Adipose tissue (tissue), 3 donors: ENCODE measurements around the gene IARS2. TPM values are rescaled to one million over a fixed set of nuclear protein-coding genes. Genes with fewer than 3 reads are reported as not detected.
"Not testable (repeated sequence)": the region's sequence is repeated elsewhere in the genome, so short reads cannot be mapped to it uniquely, and the experiment has no call there.

ENCODE experiments used
- H3K27ac ChIP-seq: one replicate; pipeline ENCODE4 v1.5.1; 2013; ENCODE audit warnings: low read depth, low read length
- WGBS, 3 donors: extraction: QIAGEN DNeasy Blood & Tissue Kit; methylation state at CpG; one replicate each; pipeline ENCODE4 v1.1.7; 2013; 5-methylcytosine and 5-hydroxymethylcytosine counted together
- polyA plus RNA-seq, 3 donors: library from polyadenylated mRNA; stranded (reverse); fragments of 200-250 nt; gene quantifications; one replicate each; pipeline ENCODE4 v1.2.3, GENCODE V29; 2013
- donor health status: healthy with polysubstance abuse.
- donor health status: Bipolar disorder and iron deficiency.
- donor health status: healthy.

Gene IARS2
- polyA plus RNA-seq, result 10 to 100 TPM; 23.3 to 70.9 (median 39.8) TPM

DNA sequence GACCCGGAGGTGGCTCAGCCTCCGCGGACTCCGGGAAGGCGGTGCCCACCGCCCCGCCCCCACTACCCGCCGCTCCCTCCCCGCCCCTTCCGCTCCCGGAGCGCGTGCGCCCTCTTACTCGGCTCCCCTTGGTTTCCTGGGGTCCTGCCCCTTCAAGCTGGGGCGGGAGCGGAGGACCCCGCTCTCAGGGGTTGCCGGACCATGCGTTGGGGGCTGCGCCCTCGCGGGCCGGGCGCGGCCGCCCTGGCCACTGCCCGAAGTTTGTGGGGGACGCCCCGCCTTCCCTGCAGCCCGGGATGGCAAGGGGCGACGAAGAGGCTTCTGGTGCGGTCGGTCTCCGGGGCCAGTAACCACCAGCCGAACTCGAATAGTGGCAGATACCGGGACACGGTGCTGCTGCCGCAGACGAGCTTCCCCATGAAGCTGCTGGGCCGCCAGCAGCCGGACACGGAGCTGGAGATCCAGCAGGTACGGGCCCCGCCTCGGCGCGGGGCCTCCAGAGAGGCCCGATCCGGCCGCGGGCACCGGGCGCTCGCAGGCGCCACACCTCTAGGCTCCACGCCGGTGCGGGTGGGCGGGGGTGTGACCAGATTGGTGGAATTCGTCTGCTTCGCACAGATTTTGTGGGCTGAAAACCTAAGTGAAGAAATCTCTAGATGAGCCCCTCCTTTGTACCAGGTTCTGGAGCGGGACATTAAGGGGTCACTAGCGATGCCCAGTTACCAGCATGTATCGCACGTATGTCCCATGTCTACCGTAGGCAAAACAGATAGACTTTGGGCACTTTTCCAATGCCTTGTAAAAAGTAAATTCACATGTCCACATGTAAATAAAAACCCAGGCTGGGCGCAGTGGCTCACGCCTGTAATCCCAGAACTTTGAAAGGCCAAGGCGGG is at the start of gene IARS2:
Gene IARS2 (plus strand): TSS at position 117 of the 896 bp plus-strand sequence. CDS start 85 bp downstream, at position 202.
- H3K27ac ChIP-seq, result peak within 1 kb of the TSS; percentile 3
- WGBS, 3 donors, result 1 to 2% (median 2%) methylated on average over 56 to 73 of the region's 73 CpGs

DNA sequence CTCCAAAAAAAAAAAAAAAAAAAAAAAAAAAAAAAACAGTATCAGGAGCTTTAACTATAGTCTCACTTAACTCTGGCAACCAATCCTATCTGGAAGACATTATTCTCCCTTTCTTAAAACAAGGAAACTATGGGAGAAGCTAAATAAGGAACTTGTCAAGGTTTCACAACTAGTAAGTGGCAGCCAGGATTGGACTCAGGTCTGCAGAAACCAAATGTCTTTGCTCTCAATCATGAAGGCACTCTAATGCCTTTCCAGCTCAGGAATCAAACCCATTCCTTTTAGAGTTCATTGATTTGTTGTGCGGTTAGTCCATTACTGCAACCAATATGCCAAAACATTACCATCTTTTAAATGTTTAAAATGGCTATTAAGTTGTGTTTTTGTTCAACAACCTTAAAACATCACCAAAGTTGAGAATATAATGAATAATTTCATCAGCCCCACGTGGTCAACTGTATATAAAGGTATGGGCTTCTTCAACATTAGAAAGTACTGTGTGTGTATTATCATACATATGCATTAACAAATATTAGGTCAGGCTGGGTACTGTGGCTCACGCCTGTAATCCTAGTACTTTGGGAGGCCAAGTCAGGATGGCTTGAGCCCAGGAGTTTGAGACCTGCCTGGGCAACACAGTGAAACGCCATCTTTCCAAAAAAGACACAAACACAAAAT is 49.1 kb upstream of the IARS2 start:
- 57 to 79% (median 77%) methylated on average over 4 of the region's 4 CpGs for WGBS, 3 donors
- no peak overlapping the region for H3K27ac ChIP-seq

- no peak overlapping the region for H3K27ac ChIP-seq
- 12 to 32% (median 25%) methylated on average over 17 of the region's 17 CpGs for WGBS, 3 donors
These were observed 48.4 kb upstream of the IARS2 start for GRCh38 chr1:220045356-220046051.

- WGBS, 3 donors, result 0% methylated on average over 63 to 71 of the region's 71 CpGs
These were observed 47.6 kb upstream of the IARS2 start, which contains the start of gene EPRS1 for GRCh38 chr1:220046052-220046930. Gene EPRS1 (minus strand): TSS chr1:220046505. CDS start chr1:220046388, 117 bp downstream.

DNA sequence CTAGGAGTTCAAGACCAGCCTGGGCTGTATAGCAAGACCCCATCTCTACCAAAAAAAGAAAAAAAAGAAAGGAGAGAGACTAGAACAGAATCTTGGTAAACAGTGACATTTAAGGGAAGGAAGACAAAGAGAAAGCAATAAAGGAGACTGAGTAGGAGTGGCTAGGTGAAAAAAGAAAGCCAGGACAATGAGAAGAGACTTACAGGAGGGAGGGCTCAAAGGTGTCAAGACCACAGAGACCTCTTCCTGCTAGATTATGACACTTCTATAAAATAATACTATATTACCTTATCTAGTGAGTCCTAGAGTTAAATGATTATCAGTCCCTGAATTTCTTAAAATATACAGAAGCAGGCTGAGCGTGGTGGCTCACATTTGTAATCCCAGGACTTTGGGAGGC is 37.6 kb upstream of the IARS2 start:
- 90 to 98% (median 97%) methylated on average over 1 of the region's 1 CpG for WGBS, 3 donors
- H3K27ac ChIP-seq, result no peak overlapping the region

More at GRCh38 chr1:220046052-220046930, 47.6 kb upstream of the IARS2 start, which contains the start of gene EPRS1:
- no peak within 1 kb of the TSS for H3K27ac ChIP-seq

DNA sequence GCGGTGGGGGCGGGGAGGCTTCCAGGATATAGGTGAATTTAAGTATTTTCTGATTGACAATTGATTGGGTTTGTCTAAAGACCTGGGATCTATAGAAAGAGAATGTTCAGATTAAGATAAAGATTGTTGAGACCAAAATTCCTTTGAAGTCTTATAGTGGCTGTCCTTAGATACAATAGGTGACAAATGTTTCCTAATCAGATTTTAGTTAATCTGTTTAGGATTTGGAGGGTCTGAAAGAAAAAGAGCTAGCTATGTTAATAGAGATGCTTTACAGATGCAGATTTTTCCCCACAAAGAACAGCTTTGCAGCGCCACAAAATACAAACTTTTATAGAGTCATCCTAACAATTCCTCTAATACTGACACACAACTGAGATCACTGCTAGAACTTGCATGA is 33.1 kb upstream of the IARS2 start:
- no peak overlapping the region for H3K27ac ChIP-seq
- 91 to 95% (median 95%) methylated on average over 3 of the region's 3 CpGs for WGBS, 3 donors

DNA sequence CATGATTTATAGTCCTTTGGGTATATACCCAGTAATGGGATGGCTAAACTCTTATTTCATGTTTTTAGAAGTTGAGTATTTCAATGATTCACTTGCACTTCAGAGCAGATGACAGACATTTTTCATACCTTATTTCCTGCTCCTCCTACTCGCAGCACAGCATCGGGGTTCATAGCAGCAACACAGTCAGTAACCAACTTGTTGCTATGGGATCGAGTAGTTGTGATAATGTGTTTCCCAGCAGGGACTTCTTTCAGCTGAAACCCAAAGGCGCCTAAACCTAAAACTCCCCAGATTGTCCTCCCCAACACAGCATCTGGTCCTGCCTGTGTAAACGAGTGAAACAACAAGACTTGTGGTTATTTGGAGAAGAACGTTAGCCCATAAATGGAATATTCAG is 31.3 kb upstream of the IARS2 start:
- H3K27ac ChIP-seq, result no peak overlapping the region
- 95 to 98% (median 96%) methylated on average over 6 of the region's 6 CpGs for WGBS, 3 donors

DNA sequence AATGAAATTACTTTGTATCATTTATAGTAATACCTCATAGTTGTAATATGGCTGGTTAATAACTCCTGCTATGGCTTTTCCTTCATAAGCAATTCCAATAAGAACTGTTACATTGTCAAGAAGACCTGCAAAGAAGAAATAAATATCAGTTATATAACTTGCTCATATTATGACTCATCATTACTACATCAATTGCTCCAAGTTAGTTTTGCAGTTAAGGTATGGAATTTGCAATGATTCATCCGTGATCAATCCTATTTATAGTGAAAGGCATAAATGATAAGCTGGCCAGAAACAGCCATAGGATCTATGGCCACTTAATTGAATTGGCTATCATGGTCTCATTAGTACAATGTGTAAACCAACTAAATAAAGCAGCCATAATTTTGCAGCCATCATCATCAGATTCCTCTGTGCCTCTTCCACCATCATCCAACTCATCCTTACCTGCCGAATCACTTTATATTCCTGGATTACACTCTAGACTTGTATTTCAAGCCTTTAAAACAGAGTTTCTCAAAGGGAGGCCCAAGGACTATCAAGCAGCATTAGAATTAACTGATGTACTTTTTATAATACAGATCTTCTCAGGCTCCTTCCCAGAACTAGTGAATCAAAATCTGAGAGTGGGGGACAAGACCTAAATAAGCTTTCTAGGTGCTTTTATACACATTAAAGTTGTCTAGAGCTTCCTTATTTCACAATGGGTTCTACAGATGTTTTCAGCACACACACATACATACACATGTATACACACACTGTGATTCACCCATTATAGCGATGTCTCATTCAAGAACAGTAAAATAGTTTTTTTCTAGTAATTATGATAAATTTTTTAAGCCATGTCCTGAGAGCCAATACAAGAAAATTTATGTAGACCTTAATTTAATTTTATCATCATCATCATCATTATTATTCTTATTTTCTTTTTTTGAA is 26.4 kb upstream of the IARS2 start:
- 92 to 97% (median 94%) methylated on average over 3 of the region's 3 CpGs for WGBS, 3 donors
- no peak overlapping the region for H3K27ac ChIP-seq

DNA sequence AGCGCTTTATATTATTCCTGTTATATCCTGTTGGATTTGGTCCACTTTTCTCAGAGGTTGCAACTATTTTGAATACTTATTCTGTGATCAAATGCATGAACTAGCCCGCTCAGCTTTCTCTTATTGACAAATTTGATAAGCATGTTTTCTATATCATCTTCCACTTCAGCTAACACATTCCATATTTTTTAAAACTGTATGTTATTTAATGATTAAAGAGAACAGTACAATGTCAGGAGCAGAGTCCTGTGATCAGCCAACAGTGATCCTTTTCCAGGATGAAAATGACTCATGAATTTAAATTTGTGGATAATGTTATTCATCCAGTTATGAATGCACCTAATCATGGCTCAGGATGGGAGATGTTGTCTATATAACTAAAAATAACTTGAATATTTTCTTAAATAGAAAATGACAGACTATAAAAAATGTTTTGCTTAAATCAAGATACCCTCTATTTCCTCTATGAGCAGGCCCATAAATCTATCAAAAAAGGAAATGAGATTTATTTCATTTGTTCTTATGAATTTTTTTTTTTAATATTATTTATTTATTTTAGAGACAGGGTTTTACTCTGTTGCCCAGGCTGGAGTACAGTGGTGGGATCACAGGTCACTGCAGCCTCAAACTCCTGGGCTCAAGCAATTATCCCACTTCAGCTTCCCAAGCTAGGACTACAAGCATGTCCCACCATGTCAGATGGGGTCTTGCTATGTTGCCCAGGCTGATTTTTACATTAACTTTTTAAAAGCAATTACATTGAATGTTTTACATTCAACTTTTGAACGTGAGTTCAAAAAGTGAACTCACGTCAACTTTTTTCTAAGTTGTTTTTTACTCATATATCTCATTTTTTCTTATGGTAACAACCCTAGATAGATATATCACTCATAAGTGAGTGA is 16.8 kb upstream of the IARS2 start:
- WGBS, 3 donors, result 89 to 93% (median 93%) methylated on average over 4 of the region's 4 CpGs
- H3K27ac ChIP-seq, result no peak overlapping the region

- H3K27ac ChIP-seq, result no peak overlapping the region
- WGBS, 3 donors, result 98 to 99% (median 98%) methylated on average over 3 of the region's 3 CpGs
These were observed 16.0 kb upstream of the IARS2 start for GRCh38 chr1:220077887-220078286.

DNA sequence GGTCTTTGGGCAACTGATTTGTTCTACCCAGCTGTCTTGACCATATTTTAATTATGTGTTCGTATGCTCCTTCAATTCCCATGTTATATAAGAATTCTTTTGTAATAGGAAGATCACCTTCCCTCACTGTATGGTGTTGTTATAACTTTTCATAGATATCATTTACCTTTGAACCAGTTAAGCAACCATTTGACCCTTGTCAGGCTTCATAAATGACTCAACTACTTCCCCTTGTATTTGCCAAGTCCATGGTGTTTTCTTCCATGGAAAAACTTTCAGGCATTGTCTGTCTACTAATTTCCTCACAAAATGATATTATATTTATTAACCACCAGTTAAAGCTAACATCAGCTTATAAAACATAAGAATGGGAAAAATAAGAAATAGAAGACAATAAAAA is 9.5 kb upstream of the IARS2 start:
- WGBS, 3 donors, result 77 to 93% (median 78%) methylated on average over 1 of the region's 1 CpG
- H3K27ac ChIP-seq, result no peak overlapping the region

DNA sequence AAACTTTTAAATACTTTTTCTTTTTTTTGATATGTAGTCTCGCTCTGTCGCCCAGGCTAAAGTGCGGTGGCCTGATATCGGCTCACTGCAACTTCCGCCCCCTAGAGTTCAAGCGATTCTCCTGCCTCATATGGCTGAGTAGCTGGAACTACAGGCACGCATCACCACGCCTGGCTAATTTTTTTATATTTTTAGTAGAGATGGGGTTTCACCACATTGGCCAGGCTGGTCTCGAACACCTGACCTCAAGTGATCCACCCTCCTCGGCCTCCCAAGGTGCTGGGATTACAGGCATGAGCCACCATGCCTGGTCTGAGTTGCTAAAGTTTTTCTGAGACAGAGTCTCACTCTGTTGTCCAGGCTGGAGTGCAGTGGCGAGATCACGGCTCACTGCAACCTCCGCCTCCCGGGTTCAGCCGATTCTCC is 7.7 kb upstream of the IARS2 start:
- WGBS, 3 donors, result 93 to 96% (median 96%) methylated on average over 15 of the region's 15 CpGs
- H3K27ac ChIP-seq, result not testable (repeated sequence)

DNA sequence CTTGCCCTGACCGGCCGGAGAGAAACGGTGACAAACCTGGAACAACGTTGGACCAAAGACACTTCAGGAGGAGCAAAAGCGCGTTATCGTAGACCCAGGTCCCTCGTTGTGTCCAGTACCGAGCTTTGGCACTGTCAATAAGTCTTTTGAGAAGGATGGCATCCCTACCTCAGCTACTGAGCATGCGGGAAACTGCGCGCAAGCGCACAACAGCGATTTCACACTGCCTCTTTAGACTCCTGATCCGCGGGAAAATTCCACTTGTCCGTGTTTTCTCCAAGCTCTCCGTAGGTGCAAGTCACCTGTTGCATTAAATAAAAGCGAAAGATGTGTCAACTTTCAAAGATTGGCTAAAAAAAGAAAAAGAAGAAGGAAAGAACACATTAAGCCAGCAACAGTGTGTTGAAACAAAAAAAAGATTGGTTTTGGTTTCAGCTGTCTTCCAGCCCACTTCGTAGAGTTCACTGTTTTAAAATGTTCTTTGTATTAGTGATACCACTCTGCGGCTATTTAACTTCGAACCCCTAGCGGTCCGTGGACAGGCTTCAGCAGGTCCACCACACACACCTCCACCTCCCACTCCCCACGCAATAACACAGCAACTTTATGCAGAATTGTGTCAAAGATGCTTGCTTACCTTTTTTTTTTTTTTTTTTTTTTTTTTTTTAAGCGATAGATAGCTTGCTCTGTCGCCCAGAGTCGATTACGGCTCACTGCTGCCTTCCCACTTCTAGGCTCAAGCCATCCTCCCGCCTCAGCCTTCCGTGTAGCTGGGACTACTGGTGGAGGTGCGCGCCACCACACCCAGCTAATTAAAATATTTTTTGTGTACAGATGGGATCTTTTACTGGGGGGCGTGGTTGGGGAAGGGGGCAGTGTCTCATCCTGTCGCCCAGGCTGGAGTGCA is 4.0 kb upstream of the IARS2 start, which contains the start of gene BPNT1:
Gene BPNT1 (minus strand): TSS at position 139 of the 907 bp plus-strand sequence. CDS start 9,942 bp downstream, outside the sequence.
- H3K27ac ChIP-seq, result no peak within 1 kb of the TSS
- WGBS, 3 donors, result 4 to 6% (median 4%) methylated on average over 34 to 35 of the region's 35 CpGs

DNA sequence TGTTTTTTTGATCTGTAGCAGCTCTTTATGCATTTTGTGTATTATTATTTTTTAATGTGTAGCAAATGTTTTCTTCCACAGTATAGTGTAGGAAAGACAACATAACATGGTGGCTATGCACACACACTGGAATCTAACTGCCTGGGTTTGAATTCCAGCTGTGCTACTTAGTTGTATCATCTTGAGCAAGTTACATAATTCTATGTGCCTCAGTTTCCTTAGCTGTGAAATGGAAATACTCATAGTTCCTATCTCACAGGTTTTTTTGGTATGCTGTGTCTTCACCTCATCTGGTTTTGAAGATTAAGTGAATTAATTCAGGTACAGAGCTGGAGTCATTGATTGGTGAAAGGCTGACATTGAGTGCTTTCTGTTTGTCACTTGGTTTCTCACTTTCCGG is 1.2 kb upstream of the IARS2 start:
- no peak overlapping the region for H3K27ac ChIP-seq
- WGBS, 3 donors, result 97 to 100% (median 97%) methylated on average over 1 of the region's 1 CpG
